NCI-H2196 treated with DMSO at 0.1 percent for 48 hours (cell line): ENCODE data around the gene PTGES.
"Not testable (repeated sequence)": the region's sequence is repeated elsewhere in the genome, so short reads cannot be mapped to it uniquely, and the experiment has no call there.

Source experiments
- DNase-seq: peaks from one replicate; lab custom pipeline; 2025; ENCODE audit not compliant: unreplicated experiment; lab: John Stamatoyannopoulos, UW

The PTGES gene

GRCh38 chr9:129752900-129753729 lies at the start of gene PTGES:
PTGES (minus strand) TSS chr9:129753042; CDS start chr9:129753012, 30 bp downstream.
- DNase-seq: no peak

- no peak for DNase-seq
These were observed 48.7 kb upstream of the PTGES start for GRCh38 chr9:129801504-129801903.

- DNase-seq: no peak
These were observed 46.1 kb upstream of the PTGES start for GRCh38 chr9:129798973-129799372.

- DNase-seq: not testable (repeated sequence)
These were observed 43.2 kb upstream of the PTGES start for GRCh38 chr9:129796029-129796428.

- DNase-seq: no peak
These were observed 41.7 kb upstream of the PTGES start for GRCh38 chr9:129794549-129794948.

GRCh38 chr9:129786481-129786880 lies 33.6 kb upstream of the PTGES start:
- DNase-seq: no peak

GRCh38 chr9:129785866-129786265 lies 33.0 kb upstream of the PTGES start:
- DNase-seq: no peak

GRCh38 chr9:129784970-129785369 lies 32.1 kb upstream of the PTGES start:
- not testable (repeated sequence) for DNase-seq

- DNase-seq: peak; percentile 56
These were observed 30.9 kb upstream of the PTGES start for GRCh38 chr9:129783516-129784361.

- no peak for DNase-seq
These were observed 29.1 kb upstream of the PTGES start for GRCh38 chr9:129781981-129782380.

- DNase-seq: no peak
These were observed 28.3 kb upstream of the PTGES start for GRCh38 chr9:129781131-129781530.

GRCh38 chr9:129779560-129780190 lies 26.8 kb upstream of the PTGES start:
- DNase-seq: no peak

- no peak for DNase-seq
These were observed 25.6 kb upstream of the PTGES start for GRCh38 chr9:129778469-129778868.

- DNase-seq: no peak
These were observed 24.9 kb upstream of the PTGES start for GRCh38 chr9:129777769-129778130.

- DNase-seq: no peak
These were observed 24.3 kb upstream of the PTGES start for GRCh38 chr9:129776938-129777768.

GRCh38 chr9:129776566-129776937 lies 23.7 kb upstream of the PTGES start:
- no peak for DNase-seq

- DNase-seq: not testable (repeated sequence)
These were observed 23.3 kb upstream of the PTGES start for GRCh38 chr9:129776096-129776495.

GRCh38 chr9:129775448-129775798 lies 22.6 kb upstream of the PTGES start:
- DNase-seq: no peak

GRCh38 chr9:129774791-129775447 lies 22.1 kb upstream of the PTGES start:
- DNase-seq: no peak
